Adrenal gland (tissue), 12 donors: ENCODE measurements around the gene CARS1. TPM values are rescaled to one million over a fixed set of nuclear protein-coding genes. Genes with fewer than 3 reads are reported as not detected.
A peak's percentile ranks its signal among the peaks of the same experiment; 100 is the strongest.

Source experiments
- DNase-seq, 7 donors: peaks; one replicate each; pipeline ENCODE4 v3.0.0-alpha.2; 2019 to 2020
- H3K27ac ChIP-seq, 5 donors: fragments of 200-600 bp; sonication (generic) in 4 of 5; 1 replicate in 3 of 5; 2 replicates in 2 of 5; pipeline versions ENCODE4 v1.5.1 to v1.8.0; 2016 to 2020; ENCODE audit warnings: mild to moderate bottlenecking in 1 of 5
- H3K27me3 ChIP-seq: fragments of 200-600 bp; 2 replicates; pipeline ENCODE4 v1.8.0; 2021
- H3K36me3 ChIP-seq, 2 donors: fragments of 200-600 bp; replicated peaks in 1 of 2; 1 replicate in 1 of 2; 2 replicates in 1 of 2; pipeline versions ENCODE4 v1.5.1 to v1.8.0; 2018 to 2022
- H3K4me1 ChIP-seq, 2 donors: fragments of 200-600 bp; replicated peaks in 1 of 2; 1 replicate in 1 of 2; 2 replicates in 1 of 2; pipeline versions ENCODE4 v1.5.1 to v1.8.0; 2018 to 2021
- H3K4me3 ChIP-seq, 4 donors: fragments of 200-600 bp; sonication (generic) in 3 of 4; one replicate each; pipeline ENCODE4 v1.5.1; 2016 to 2018
- H3K9me3 ChIP-seq, 3 donors: fragments of 200-600 bp; sonication (generic) in 1 of 3; replicated peaks in 1 of 3; 1 replicate in 2 of 3; 2 replicates in 1 of 3; pipeline versions ENCODE4 v1.5.1 to v1.8.0; 2016 to 2021
- CTCF ChIP-seq, 6 experiments: fragments of 450-650 bp in 4 of 6; fragments of 200-600 bp in 2 of 6; sonication (generic) in 1 of 6; IDR thresholded peaks; 1 replicate in 5 of 6; 2 replicates in 1 of 6; pipeline versions ENCODE4 v1.5.1 to v1.8.0; 2016 to 2021; ENCODE audit warnings: antibody characterized with exemption in 6 of 6, mild to moderate bottlenecking in 2 of 6, moderate library complexity in 1 of 6
- POLR2A ChIP-seq, 2 donors: fragments of 450-650 bp; IDR thresholded peaks; one replicate each; pipeline ENCODE4 v1.6.1; 2017; ENCODE audit warnings: antibody characterized with exemption in 2 of 2, mild to moderate bottlenecking in 2 of 2, moderate library complexity in 1 of 2
- WGBS, 4 donors: extraction: QIAGEN DNeasy Blood & Tissue Kit in 2 of 4; methylation state at CpG; one replicate each; pipeline versions ENCODE4 v1.1.5 to v1.1.7; 2013 to 2017; 5-methylcytosine and 5-hydroxymethylcytosine counted together
- intact Hi-C, 2 donors: fragments of 100-400 bp; cut with DNase I; formaldehyde crosslinking; loops; one replicate each; pipeline versions ENCODE4 v1.14.1 to v1.15.0; 2022 to 2023
- polyA plus RNA-seq, 3 donors: library from polyadenylated mRNA; stranded (reverse); fragments of 200-250 nt in 2 of 3; fragments of 350-450 nt in 1 of 3; fragmentation: Illumina TruSeq in 1 of 3; extraction: RNeasy Lipid Tissue Mini Kit (QIAGEN cat#74804) in 1 of 3; gene quantifications; one replicate each; pipeline ENCODE4 v1.2.3, GENCODE V29; 2013 to 2014
- total RNA-seq, 9 donors: library from RNA; depleted of rRNA in 4 of 9; stranded (reverse); fragments of >200 nt in 4 of 9; fragments of 120-200 nt in 1 of 9; fragmentation: NEBNext Ultra II Directional in 1 of 9; extraction: Animal tissue kit (Norgen Biotek cat#: 25700) in 1 of 9; gene quantifications; one replicate each; pipeline versions ENCODE4 v1.1.0 to v1.2.4, GENCODE V29; 2013 to 2023
- donor health status: healthy with polysubstance abuse.
- donor health status: Bipolar disorder and iron deficiency.
- donor health status: DM: yes; HTN: yes; CAD: no.
- donor health status: DM: no; HTN: no; CAD: no.
- donor health status: DM: no; HTN: no; CAD: no.
- donor health status: DM: yes; HTN: yes; CAD: no.

The CARS1 gene
- total and polyA plus RNA-seq, 12 donors, result 17.2 to 46.7 (median 31.5) TPM

DNA sequence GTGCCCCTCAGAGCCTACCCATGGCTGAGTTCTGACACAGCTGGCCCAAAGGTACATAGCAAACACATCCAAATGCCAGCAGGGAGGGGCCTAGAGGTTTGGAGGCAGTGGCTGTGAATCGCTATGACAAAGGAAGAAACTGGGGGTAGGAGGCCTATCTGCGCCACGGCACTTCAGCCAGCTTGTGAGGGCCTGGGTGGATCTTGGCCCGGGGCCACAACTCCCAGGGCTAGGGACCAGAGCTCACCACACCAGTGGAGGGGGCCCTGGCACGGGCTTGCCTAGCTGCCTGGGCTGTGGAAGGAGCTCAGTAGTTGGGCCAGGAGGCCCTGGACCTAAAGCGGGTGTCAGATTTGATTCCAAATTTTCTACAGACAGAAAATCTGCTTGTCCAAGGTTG is 55.7 kb downstream of the CARS1 start:
- peaks cover 0 to 51% of the 10 kb centered on the region in 2 donors for H3K36me3 ChIP-seq
- no peak for TF ChIP-seq POLR2A (IDR thresholded peaks at IDR 0.05)
- TF ChIP-seq CTCF (IDR thresholded peaks at IDR 0.05), result no peak
- no peaks in the 10 kb centered on the region for H3K27me3 ChIP-seq
- H3K9me3 ChIP-seq, result no peaks in the 10 kb centered on the region
- intact Hi-C loops, result no loop called here
- H3K4me1 ChIP-seq, result no peaks in the 10 kb centered on the region
- no peak overlapping the region for H3K27ac ChIP-seq
- 93 to 97% (median 97%) methylated on average over 6 of the region's 6 CpGs for WGBS, 4 donors
- H3K4me3 ChIP-seq, result no peak overlapping the region
- peak in 1 of 7 donors; percentile 6 for DNase-seq

DNA sequence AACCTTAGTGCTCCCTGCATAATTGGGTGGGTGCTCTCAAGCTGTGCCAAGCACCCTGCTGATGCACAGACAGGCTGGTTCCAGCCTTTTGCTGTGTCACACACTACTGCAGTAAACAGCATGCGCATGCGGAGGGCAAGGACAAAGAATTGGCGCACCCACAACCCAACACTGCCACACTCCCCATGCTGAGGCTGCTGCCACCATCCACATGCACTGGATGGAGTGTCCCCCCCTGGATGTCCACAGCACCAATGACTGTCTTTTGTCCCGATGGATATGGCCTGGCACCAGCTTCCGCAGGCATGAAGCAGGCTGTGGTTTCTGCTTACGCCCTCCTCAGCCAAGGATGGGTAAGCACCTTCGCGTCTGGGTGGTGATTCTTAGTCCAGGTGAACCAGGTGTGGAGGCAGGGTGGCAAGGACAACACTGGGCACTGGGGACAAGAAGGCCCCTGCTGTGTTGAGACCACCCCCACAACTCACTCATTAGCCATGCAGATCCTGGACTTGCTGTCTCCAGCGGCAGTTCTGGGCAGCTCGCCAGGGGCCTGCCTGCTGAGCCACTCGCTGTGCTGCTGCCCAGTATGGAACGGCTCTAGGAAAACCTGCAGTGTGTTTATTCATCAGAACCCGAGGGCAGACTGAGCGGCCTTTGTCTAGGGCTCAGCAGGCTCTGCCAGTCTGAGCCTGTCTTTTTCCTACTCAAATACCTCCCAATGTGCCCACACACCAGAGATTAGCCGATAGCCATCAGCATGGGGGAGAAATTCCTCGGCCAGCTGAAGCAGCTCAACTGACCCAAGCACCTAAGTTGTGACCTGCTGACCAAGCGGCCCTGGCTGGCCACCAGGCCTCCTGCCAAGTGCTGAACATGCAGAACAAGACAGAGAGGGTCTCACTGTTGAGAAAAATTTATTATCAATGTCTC is 56.9 kb downstream of the CARS1 start:
- Histone ChIP-seq H3K4me1 (no peaks in the 10 kb centered on the region), H3K27me3 (no peaks in the 10 kb centered on the region), H3K27ac (no peak overlapping the region), H3K9me3 (no peaks in the 10 kb centered on the region), H3K36me3 (peaks cover 0 to 42% of the 10 kb centered on the region in 2 donors), H3K4me3 (no peak overlapping the region)
- DNase-seq, result peak in 5 of 7 donors; percentile 34 to 72 (median 42)
- no peak for TF ChIP-seq POLR2A (IDR thresholded peaks at IDR 0.05)
- no peak for TF ChIP-seq CTCF (IDR thresholded peaks at IDR 0.05)
- intact Hi-C loops, result no loop called here
- 72 to 84% (median 82%) methylated on average over 5 to 17 of the region's 17 CpGs for WGBS, 4 donors

GRCh38 chr11:2999464-2999998 is 57.7 kb downstream of the CARS1 start:
- Histone ChIP-seq H3K36me3 (peaks cover 0 to 39% of the 10 kb centered on the region in 2 donors), H3K9me3 (no peaks in the 10 kb centered on the region), H3K4me3 (no peak overlapping the region), H3K27me3 (no peaks in the 10 kb centered on the region), H3K4me1 (no peaks in the 10 kb centered on the region), H3K27ac (no peak overlapping the region)
- peak in 2 of 7 donors; percentile 5 to 27 for DNase-seq
- intact Hi-C loops, result no loop called here
- WGBS, 4 donors, result 88 to 97% (median 90%) methylated on average over 10 of the region's 10 CpGs
- no peak for TF ChIP-seq POLR2A (IDR thresholded peaks at IDR 0.05)
- TF ChIP-seq CTCF (IDR thresholded peaks at IDR 0.05), result no peak

DNA sequence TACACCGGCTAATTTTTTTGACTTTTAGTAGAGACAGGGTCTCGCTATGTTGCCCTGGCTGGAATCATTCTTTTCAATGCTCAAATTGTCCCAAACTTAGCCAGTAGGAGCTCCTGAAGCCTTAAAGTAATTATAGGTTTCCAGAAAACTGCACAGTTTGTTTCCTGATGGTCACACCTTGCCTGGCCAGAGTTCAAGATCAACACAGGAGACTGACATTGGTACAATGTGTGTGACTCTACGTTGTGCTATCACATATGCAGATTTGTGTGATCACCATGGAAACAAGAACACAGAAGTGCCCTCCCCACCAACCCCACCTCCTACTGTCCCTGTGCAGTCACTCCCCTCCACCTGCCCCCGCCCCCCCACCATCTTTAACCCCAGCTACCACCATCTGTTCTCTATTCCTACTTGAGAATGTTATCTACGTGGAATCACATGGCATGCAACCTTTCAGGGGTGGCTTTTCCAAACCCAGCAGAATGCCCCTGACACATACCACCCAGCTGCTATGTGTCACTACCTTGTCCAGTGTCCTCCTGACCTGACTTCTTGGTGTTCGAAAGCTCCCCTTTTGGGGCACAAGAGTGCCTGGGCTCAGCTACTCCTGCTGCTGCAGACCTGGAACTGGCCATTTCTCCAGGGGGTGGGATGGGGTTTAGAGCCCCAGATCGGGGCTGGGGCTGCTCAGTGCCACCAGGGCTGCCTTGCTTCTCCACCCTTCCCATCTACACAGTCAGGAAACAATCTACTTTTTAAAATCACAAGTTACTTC is 59.0 kb downstream of the CARS1 start:
- TF ChIP-seq CTCF (IDR thresholded peaks at IDR 0.05) (no peak), POLR2A (IDR thresholded peaks at IDR 0.05) (no peak)
- Histone ChIP-seq H3K4me1 (no peaks in the 10 kb centered on the region), H3K27ac (no peak overlapping the region), H3K4me3 (no peak overlapping the region), H3K36me3 (peaks cover 0 to 26% of the 10 kb centered on the region in 2 donors), H3K27me3 (no peaks in the 10 kb centered on the region), H3K9me3 (no peaks in the 10 kb centered on the region)
- intact Hi-C loops, result no loop called here
- peak in 1 of 7 donors; percentile 2 for DNase-seq
- WGBS, 4 donors, result 86 to 91% (median 89%) methylated on average over 6 to 7 of the region's 7 CpGs
